H1 (cell line): ENCODE measurements around the gene ARID1B. TPM values are rescaled to one million over a fixed set of nuclear protein-coding genes. Genes with fewer than 3 reads are reported as not detected.

Experiments
- ASH2L ChIP-seq: fragments of 200-600, 300-600 bp; sonication (generic); IDR thresholded peaks from one replicate; pipeline ENCODE4 v1.7.1; 2017; ENCODE audit warnings: low read length
- ATF2 ChIP-seq: IDR thresholded peaks from 2 replicates; pipeline ENCODE4 v1.6.1; 2012; ENCODE audit warnings: low read length, inconsistent platforms
- BACH1 ChIP-seq: IDR thresholded peaks from 2 replicates; pipeline ENCODE4 v1.6.1; 2012; ENCODE audit warnings: low read length, improper control_type of control experiment
- BCL11A ChIP-seq, 2 experiments: IDR thresholded peaks; one replicate each; pipeline ENCODE4 v1.6.1; 2011; ENCODE audit warnings: low read depth in 2 of 2, low read length in 2 of 2, mild to moderate bottlenecking in 2 of 2
- CBX8 ChIP-seq: fragments of 300-800, 300-1000 bp; sonication (generic); IDR thresholded peaks from 2 replicates; pipeline ENCODE4 v1.7.1; 2016; ENCODE audit warnings: low read depth, low read length, borderline replicate concordance
- CHD1 ChIP-seq: IDR thresholded peaks from 2 replicates; pipeline ENCODE4 v1.6.1; 2012; ENCODE audit warnings: low read depth, low read length, improper control_type of control experiment
- EGR1 ChIP-seq: IDR thresholded peaks from 2 replicates; pipeline ENCODE4 v1.6.1; 2011; ENCODE audit warnings: low read depth, low read length, borderline replicate concordance
- FOSL1 ChIP-seq: IDR thresholded peaks from 2 replicates; pipeline ENCODE4 v1.6.1; 2011; ENCODE audit warnings: mild to moderate bottlenecking, low read depth, low read length, moderate library complexity; ENCODE audit not compliant: insufficient read depth
- HDAC6 ChIP-seq: IDR thresholded peaks from one replicate; pipeline ENCODE4 v1.7.1; 2012; ENCODE audit warnings: low read depth, mild to moderate bottlenecking, inconsistent platforms, low read length, moderate library complexity
- KDM1A ChIP-seq: fragments of 200-600, 300-600 bp; sonication (generic); IDR thresholded peaks from 2 replicates; pipeline ENCODE4 v1.7.1; 2016; ENCODE audit warnings: mild to moderate bottlenecking, low read length, borderline replicate concordance
- MAFK ChIP-seq: IDR thresholded peaks from 2 replicates; pipeline ENCODE4 v1.6.1; 2012; ENCODE audit warnings: low read depth, mild to moderate bottlenecking, improper control_type of control experiment, low read length
- MAX ChIP-seq: IDR thresholded peaks from 2 replicates; pipeline ENCODE4 v1.6.1; 2012; ENCODE audit warnings: inconsistent platforms
- POU5F1 ChIP-seq: IDR thresholded peaks from 2 replicates; pipeline ENCODE4 v1.6.1; 2011; ENCODE audit warnings: low read depth, mild to moderate bottlenecking, low read length, moderate library complexity
- RAD21 ChIP-seq, 2 experiments: IDR thresholded peaks in 1 of 2; conservative IDR thresholded peaks in 1 of 2; 2 replicates each; pipeline ENCODE4 v1.6.1; 2011; ENCODE audit warnings: low read depth in 2 of 2, low read length in 2 of 2, improper control_type of control experiment in 1 of 2, inconsistent platforms in 1 of 2, mild to moderate bottlenecking in 1 of 2, moderate library complexity in 1 of 2
- RXRA ChIP-seq: IDR thresholded peaks from 2 replicates; pipeline ENCODE4 v1.6.1; 2011; ENCODE audit warnings: low read depth, mild to moderate bottlenecking, low read length, moderate library complexity; ENCODE audit not compliant: insufficient read depth
- SAP30 ChIP-seq: fragments of 300-600 bp; sonication (generic); IDR thresholded peaks from 2 replicates; pipeline ENCODE4 v1.7.1; 2012; ENCODE audit warnings: low read length, moderate library complexity, mild to moderate bottlenecking, inconsistent platforms; ENCODE audit not compliant: insufficient read depth, insufficient replicate concordance
- SIRT6 ChIP-seq: IDR thresholded peaks from one replicate; pipeline ENCODE4 v1.7.1; 2012; ENCODE audit warnings: low read length, inconsistent platforms
- TBP ChIP-seq: IDR thresholded peaks from 2 replicates; pipeline ENCODE4 v1.6.1; 2011; ENCODE audit warnings: low read depth, low read length, improper control_type of control experiment
- TEAD4 ChIP-seq: IDR thresholded peaks from 2 replicates; pipeline ENCODE4 v1.6.1; 2012; ENCODE audit warnings: low read depth, low read length, inconsistent platforms, mixed read lengths
- polyA plus RNA-seq, 7 experiments: library from polyadenylated mRNA; depleted of rRNA in 3 of 7; stranded (reverse) in 5 of 7; unstranded in 2 of 7; fragments of >200 nt in 5 of 7; fragments of 200-250 nt in 2 of 7; gene quantifications; 1 replicate in 5 of 7; 2 replicates in 1 of 7; 4 replicates in 1 of 7; pipeline versions ENCODE4 v1.2.1 to v1.2.3, GENCODE V29; 2011 to 2013; ENCODE audit warnings: missing spikeins in 2 of 7, mixed read lengths in 2 of 7
- total RNA-seq: library from RNA; stranded (reverse); fragmentation: NEBNext Ultra II Directional; extraction: Animal tissue kit (Norgen Biotek cat#: 25700); gene quantifications from 2 replicates; pipeline ENCODE4 v1.2.1, GENCODE V29; 2021

Gene ARID1B
- total and polyA plus RNA-seq, 2 of the 8 experiments (the other 6 are each of a cell fraction or from before 2014, with no cell fraction given), result 24.3 to 70.3 TPM

- TF ChIP-seq RAD21 (IDR thresholded peaks at IDR 0.05 in 1 of 2, conservative IDR thresholded peaks at IDR 0.05 in 1 of 2; ENCODE audit: low read depth in 2 of 2, low read length in 2 of 2) (peak; percentile 44 to 61), MAX (no peak), TEAD4 (no peak), FOSL1 (peak; percentile 86), ATF2 (no peak), ASH2L (no peak), EGR1 (peak; percentile 100), MAFK (no peak), CBX8 (no peak), SAP30 (no peak), CHD1 (no peak), HDAC6 (no peak), KDM1A (peak; percentile 86), SIRT6 (no peak), RXRA (no peak), TBP (no peak), BCL11A (IDR thresholded peaks at IDR 0.05; ENCODE audit: low read depth in 2 of 2, low read length in 2 of 2) (no peak), POU5F1 (no peak), BACH1 (no peak)
Measured at GRCh38 chr6:156942266-156942665, 165.1 kb downstream of the ARID1B start (continued).
